ENCODE measurements around the gene GALNT2.

Gene GALNT2

DNA sequence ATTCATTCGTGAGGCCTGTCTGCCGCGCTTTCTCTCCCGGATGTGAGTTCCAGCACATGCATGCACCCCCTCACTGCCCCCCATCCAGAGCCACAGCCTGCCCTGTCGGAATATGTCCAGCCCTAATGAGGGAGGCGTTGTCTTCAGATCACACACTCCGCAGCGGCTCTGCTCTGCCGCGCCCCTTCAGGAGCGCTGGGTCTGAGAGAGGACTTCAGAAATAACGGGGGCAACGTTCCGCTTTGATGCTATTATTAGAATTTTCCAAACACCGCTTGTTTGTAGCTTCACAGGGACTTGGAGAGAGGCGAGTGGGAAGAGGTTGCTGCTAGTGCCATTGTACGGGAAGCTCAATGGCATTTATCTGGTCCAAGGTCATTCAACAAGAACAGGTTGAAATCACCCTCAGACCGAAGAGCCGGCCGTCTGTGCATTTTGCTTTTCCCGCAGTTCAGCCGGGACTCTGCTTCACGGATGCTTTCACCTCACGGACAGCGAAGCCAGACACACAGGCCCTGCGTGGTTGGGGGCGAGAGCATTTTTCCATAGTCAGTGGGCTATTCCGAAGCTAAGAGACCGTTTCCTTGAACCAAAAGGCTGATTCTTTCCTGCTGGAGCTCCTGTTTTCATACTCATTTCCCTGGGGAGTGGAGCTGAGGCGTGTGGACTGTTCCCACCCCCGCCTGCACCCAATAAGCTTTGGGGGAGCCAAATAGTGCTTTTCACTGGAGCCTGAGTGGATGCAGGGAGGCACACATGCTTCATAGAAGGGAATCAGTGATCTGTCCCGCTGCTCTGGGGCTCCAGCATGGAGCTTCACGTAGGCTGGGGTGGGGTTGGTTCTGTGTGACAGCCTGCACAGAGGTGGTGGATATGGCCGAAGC, 69.7 kb downstream of the GALNT2 start:
- no peak for DNase-seq

- DNase-seq, result no peak
These were observed 70.3 kb downstream of the GALNT2 start for GRCh38 chr1:230137337-230137815.

GRCh38 chr1:230138561-230139239, 71.7 kb downstream of the GALNT2 start:
- DNase-seq, result no peak

DNA sequence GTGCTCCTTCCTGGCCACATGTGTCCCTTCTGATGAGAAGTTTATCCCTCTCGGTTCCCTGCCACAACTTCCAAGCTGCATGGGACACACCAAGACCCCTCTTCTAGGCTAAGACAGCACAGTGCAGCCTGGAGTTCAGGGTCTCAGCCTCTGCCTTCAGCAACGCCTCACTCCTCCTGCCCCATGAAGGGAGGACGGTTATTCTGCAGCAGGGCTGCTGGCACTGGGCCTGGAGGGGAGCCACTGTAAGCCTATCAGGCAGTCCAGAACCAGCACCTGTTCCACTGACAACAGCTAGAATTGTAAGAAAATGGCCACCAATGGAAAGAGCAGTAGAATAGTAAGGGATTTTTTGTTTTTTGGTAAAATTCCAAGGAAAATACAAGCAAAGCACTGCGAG, 72.3 kb downstream of the GALNT2 start:
- no peak for DNase-seq

DNA sequence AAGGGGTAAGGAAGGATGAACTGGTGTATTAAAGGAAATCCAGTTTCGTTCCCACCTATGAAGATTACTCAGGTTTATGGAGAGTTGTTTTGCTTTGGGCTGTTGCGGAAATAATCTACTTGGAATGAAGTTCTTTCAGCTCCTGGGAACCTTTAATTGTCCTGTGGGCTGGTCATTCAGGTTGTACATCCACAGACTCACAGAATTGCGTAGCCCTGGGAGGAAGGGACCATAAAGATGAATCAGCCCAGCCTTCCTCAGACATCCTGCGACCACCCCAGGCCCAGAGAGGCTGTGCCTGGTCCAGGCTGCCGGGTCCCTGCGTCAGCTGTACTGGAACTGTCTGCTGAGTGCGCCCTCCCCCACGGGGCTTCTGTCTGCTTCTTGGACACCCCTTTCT, 72.7 kb downstream of the GALNT2 start:
- DNase-seq, result no peak

DNA sequence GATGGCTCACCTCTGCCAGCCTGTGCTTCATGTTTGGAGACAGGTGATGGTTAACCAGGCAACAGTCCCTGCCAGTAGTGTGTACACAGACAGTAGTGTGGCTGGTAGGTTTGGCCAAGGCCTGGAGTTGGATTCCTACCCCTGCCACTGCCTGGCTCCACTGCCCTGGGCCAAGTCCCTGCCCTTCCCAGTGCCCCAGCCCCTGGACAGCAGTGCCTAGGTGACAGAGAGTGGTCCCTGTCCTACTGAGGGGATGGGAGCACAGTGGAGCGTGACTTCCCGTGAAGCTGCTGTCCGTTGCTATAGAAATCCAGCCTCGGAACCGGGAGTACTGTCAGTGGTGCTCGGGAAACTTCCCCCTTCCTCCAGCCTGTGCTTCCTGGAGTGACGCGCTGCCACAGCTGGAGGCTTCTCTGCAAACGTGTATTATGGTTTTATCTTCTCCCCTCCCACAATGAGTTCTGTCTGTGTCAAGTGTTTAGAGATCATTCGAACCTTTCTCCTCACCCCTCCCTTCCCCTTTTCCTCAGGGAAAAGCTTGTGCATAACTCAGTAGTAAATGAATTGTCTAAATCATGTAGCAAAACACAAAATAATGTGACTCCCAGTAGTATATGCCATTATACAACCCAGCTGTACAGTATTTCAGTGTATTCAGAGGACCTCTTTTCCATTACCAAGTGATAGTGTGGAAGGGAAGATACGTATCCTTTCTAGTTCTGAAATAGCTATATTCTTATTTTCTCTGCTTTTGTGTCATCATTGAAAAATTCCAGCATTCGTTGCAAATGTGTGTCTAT, 73.4 kb downstream of the GALNT2 start:
- no peak for DNase-seq

DNA sequence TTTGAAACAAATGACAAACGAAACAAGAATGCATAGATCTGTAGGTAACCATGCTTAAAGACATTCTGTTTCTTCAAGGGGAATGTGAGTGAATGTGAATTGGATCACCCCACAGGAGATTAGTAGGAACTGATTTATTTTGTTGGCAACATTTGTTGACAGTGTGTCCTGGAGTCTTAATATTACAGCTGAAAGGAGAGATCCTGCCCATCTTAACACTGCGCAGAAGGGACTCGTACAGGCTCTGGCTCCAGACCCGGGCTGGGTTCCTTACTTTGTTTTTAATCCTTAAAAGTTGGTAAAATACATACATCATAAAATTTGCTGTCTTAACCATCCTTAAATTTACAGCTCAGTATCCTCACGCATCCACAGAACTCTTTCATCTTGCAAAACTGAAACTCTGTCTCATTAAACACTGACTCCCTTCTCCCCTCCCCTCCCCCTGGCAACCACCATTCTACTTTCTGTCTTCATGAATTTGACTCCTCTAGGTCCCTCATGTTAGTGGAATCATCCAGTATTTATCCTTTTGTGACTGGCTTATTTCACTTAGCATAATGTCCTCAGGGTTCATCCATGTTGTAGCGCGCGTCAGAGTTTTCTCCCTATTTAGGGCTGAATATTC, 74.1 kb downstream of the GALNT2 start:
- DNase-seq, result no peak

DNA sequence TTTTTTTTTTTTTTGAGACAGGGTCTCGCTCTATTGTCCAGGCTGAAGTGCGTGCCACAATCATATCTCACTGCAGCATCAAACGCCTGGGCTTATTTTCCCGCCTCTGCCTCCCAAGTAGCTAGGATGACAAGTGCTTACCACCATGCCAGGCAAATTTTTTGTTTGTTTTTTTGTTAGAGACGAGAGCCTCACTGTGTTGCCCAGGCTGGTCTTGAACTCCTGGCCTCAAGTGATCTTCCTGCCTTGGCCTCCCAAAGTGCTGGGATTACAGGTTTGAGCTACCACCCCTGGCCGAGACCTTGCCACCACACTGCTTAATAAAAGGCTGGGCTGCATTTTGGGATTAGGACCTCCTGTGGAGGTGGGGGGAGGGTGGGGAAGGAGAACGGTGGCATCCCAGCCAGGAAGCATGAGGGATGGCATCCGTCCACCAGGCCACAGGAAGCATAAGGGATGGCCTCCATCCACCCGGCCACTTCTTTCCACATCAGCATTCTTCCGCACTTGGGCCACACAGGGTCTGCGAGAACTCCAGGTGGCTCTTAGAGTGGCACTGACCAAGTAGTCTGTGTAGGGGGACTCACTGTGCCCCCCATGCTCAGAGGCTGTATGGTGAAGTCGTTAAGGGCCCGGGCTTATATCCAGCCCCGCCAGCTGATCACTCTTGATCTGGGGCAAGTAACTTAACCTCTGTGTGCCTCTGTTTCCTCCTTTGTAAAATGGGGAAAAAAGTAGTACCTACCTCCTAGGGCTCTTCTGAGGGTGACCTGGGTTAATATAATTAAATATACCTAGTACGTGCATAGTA, 75.0 kb downstream of the GALNT2 start:
- no peak for DNase-seq

DNA sequence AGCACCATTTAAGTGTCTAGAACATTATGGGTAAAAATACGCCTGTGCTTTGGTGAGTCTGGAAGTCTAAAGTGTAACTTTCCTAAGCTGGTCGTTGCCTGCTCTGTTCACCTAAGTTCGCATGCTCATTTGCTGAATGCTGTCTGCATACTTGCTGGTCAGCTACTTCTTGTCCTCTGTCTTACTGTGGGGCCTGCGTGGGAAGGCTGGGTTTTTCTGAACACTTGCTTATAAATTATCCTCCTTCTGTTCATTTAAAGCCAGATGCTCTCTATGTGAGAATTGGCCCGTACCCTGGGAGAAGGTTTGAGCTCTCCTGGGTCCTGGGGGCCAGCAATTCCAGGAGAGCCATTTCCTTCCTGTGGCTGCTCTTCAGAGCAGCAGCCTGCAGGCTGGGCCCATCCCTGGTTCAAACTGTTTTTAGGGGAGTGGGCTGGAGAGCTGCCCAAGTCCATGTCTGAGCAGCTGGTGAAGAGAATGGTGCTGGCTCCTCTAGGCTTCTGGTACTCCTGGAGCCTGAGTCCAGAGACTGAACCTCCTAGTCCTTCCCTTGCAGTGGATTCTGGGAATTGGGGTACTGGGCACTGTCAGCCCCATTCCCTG, 75.7 kb downstream of the GALNT2 start:
- DNase-seq, result no peak

- no peak for DNase-seq
These were observed 76.5 kb downstream of the GALNT2 start for GRCh38 chr1:230143534-230143933.

DNA sequence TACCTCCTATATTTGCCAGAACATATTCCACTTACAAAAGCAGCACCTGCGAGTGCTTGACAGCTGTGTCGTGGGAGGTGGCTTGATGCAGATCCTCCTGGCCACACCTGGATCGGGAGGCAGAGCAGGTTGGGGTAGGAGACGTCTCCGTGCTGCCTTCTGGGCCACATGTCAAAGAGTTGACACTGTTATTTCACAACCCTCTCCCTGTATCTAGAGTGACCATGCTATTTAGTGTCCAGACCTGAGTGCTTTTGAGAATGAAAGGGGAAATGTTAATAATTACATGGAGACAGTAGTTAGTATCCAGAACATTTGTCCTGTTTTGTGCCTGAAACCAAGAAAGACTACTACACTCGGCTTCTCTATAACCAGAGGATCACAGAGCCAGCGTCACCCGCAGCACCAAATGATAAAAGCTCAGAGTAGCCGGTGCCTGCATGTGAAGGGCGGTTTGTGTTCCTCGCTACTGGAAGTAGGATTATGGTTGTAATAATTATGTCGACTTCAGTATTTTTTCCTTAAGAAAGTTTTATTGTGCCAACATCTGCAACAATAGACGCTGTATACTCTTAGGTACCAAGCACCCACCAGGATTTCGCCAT, 77.1 kb downstream of the GALNT2 start:
- DNase-seq, result no peak

- no peak for DNase-seq
These were observed 77.9 kb downstream of the GALNT2 start for GRCh38 chr1:230144758-230145504.

DNA sequence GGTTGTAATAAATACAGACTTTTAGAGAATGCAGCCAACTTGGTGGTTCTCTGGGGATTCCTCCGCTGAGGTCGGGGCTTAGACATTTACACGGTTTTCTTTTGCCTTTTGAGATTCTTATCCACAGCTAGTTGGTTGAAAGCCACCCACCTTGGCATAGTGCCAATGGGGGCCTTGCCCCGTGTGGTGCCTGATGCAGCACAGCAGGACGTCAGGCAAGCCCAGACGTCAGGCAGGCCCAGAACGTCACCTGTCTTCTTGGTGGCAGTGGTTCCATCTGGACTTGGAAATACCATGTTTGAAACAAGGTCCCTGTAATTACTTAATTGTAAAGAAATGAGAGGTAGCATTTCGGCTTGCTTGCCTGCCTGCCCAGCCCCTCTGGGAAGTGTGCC, 78.5 kb downstream of the GALNT2 start:
- DNase-seq, result no peak

GRCh38 chr1:230145953-230146476, 79.0 kb downstream of the GALNT2 start:
- no peak for DNase-seq

DNA sequence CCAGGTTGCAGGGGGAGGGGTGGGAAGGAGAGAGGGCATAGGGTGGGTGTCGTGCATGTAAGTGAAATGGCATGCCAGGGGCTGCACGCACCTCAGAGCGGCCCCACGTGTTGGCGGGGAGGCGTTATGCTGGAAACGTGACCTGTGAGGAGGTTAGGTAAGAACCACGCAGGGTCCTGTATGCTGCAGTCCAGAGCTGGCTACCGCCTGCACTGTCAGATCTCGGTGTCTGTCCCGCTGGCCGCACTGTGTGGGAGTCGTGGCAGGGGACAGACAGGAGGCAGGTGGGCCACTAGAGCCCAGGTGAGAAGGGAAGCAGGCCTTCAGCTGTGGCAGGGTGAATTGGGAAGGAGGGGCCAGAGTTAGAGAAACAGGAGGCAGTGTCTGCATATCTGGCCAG, 79.7 kb downstream of the GALNT2 start:
- DNase-seq, result no peak

DNA sequence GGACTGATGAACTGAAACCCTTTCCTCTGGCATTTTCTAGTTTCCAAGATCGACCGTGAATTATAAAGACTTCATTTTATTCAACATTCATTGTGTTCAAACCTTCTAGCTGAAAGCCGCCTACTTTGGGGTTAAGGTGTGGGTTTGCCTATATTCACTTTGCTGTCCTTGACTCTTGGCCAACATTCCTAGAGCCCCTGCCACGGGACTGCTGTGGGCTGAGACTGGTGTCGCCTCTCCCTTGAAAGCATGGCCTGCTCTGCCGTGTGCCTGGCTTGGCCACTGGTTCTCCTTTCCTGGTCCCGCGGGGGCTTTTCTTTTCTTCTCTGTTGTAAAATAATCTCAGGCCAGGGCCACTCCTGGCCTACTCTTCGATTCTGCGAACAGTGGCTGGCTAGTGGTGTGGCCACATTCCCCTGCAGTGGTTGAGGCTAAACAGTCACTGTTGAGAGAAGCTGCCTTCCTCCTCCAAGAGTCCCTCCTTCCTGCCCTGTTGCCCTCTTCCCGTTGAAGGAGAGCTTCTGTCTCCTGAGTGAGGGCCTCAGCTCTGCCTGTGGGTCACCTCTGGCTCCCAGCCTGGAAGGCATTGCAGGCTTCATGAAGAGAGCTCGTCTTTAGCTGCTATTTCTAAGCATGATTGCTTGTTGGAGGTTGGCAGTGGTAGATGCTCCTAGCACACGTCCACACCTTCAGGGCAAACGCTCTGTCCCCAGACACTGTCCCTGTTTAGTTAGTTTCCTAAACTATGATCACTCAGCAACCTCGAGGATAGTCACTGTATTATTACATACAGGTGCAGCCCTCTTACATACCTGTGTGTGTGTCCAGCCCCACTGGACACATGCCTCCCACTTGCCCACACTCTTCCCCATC, 80.5 kb downstream of the GALNT2 start:
- no peak for DNase-seq

- no peak for DNase-seq
These were observed 81.2 kb downstream of the GALNT2 start for GRCh38 chr1:230148126-230148652.

GRCh38 chr1:230148768-230149469, 81.9 kb downstream of the GALNT2 start:
- DNase-seq, result no peak

All from activated naive CD4-positive, alpha-beta T cell treated with Interleukin-2 at 50 U/mL for 16 hours (primary cell).